ENCODE data around the gene TMC8. TPM values are rescaled to one million over a fixed set of nuclear protein-coding genes. Genes with fewer than 3 reads are reported as not detected.
"Not testable (repeated sequence)": the region's sequence is repeated elsewhere in the genome, so short reads cannot be mapped to it uniquely, and the experiment has no call there.

Gene TMC8, protein sequence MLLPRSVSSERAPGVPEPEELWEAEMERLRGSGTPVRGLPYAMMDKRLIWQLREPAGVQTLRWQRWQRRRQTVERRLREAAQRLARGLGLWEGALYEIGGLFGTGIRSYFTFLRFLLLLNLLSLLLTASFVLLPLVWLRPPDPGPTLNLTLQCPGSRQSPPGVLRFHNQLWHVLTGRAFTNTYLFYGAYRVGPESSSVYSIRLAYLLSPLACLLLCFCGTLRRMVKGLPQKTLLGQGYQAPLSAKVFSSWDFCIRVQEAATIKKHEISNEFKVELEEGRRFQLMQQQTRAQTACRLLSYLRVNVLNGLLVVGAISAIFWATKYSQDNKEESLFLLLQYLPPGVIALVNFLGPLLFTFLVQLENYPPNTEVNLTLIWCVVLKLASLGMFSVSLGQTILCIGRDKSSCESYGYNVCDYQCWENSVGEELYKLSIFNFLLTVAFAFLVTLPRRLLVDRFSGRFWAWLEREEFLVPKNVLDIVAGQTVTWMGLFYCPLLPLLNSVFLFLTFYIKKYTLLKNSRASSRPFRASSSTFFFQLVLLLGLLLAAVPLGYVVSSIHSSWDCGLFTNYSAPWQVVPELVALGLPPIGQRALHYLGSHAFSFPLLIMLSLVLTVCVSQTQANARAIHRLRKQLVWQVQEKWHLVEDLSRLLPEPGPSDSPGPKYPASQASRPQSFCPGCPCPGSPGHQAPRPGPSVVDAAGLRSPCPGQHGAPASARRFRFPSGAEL
- 55.8 TPM for total RNA-seq (ENCODE audit: unreplicated experiment)
- long read RNA-seq, partial matches to known transcripts: 5 of 17 reads
- long read RNA-seq, other reads (novel, unspliced or antisense): 12 of 17 reads

DNA sequence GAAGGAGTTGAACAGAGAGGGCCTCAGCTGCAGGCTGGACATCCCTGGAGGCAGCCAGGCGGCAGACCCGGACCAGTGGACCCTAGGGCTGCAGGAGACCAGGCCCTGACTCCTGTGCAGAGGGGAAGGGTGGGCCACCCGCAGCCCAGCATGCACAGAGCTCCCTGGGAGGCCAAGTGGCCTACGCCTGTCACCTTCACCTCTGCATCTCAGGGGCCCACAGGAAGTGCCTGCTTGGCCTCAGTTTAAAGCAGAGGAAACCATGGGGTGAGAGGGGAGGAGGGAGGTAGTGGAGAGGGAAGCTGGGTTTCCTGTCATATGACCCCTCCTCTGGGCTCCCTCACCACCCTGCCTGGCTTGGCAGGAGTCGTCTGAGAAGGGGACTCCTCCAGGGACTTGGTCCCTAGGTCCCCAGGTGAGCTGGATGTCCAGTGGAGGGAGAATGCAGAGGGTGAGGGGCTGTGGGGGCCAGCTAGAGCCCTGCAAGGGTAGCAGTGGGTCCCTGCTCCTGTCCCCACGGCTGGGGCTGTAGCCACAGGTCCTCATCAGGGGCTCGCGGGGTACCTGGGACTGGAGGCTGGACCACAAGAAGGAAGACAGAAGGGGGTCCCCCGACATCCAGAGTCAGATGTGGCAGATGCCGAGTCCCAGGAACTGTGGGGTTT lies at the start of gene TMC8:
TSS of gene TMC8 (plus strand) at position 335 of the 665 bp plus-strand sequence. CDS start 818 bp downstream, outside the sequence.
- no peak for DNase-seq (ENCODE audit: low spot score)
- TF ChIP-seq, protein P1, sequence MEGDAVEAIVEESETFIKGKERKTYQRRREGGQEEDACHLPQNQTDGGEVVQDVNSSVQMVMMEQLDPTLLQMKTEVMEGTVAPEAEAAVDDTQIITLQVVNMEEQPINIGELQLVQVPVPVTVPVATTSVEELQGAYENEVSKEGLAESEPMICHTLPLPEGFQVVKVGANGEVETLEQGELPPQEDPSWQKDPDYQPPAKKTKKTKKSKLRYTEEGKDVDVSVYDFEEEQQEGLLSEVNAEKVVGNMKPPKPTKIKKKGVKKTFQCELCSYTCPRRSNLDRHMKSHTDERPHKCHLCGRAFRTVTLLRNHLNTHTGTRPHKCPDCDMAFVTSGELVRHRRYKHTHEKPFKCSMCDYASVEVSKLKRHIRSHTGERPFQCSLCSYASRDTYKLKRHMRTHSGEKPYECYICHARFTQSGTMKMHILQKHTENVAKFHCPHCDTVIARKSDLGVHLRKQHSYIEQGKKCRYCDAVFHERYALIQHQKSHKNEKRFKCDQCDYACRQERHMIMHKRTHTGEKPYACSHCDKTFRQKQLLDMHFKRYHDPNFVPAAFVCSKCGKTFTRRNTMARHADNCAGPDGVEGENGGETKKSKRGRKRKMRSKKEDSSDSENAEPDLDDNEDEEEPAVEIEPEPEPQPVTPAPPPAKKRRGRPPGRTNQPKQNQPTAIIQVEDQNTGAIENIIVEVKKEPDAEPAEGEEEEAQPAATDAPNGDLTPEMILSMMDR (IDR thresholded peaks at IDR 0.05; ENCODE audit: unreplicated experiment): no peak
- H3K27me3 Mint-ChIP-seq (ENCODE audit: unreplicated experiment): peaks cover 6% of the 10 kb centered on the region
- peak within 1 kb of the TSS; percentile 52 for H3K27ac Mint-ChIP-seq (ENCODE audit: unreplicated experiment)
- no peaks in the 10 kb centered on the region for H3K9me3 Mint-ChIP-seq (ENCODE audit: unreplicated experiment)
- H3K36me3 Mint-ChIP-seq (ENCODE audit: low read depth, unreplicated experiment): peaks cover 13% of the 10 kb centered on the region
- H3K4me3 Mint-ChIP-seq (ENCODE audit: unreplicated experiment): no peak within 1 kb of the TSS
- H3K4me1 Mint-ChIP-seq (ENCODE audit: unreplicated experiment): peaks cover 39% of the 10 kb centered on the region

DNA sequence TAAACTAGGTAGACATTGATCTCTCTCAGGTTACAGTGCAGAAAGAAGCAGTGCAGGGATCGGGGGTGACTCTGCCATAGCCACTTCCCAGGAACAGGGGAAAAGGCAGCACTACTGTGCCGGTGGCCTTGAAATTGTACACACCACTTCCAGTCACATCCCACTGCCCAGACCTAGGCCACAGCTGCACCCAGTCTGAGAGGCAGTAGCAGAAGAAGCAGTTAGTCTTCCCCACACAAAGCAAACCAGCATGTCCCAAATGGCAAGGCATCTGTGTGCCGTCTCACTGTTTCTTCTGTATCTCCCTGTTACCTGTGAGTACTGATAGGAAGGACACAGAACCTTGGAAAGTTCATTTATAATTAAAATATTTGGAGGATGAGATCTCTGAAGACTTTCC lies 49.0 kb upstream of the TMC8 start:
- Mint-ChIP-seq H3K4me3 (ENCODE audit: unreplicated experiment) (no peak overlapping the region), H3K4me1 (ENCODE audit: unreplicated experiment) (no peaks in the 10 kb centered on the region), H3K27me3 (ENCODE audit: unreplicated experiment) (peaks cover 2% of the 10 kb centered on the region), H3K9me3 (ENCODE audit: unreplicated experiment) (no peaks in the 10 kb centered on the region), H3K36me3 (ENCODE audit: low read depth, unreplicated experiment) (peaks cover 1% of the 10 kb centered on the region), H3K27ac (ENCODE audit: unreplicated experiment) (no peak overlapping the region)
- DNase-seq (ENCODE audit: low spot score): no peak
- TF ChIP-seq, protein P1 (IDR thresholded peaks at IDR 0.05; ENCODE audit: unreplicated experiment): no peak

DNA sequence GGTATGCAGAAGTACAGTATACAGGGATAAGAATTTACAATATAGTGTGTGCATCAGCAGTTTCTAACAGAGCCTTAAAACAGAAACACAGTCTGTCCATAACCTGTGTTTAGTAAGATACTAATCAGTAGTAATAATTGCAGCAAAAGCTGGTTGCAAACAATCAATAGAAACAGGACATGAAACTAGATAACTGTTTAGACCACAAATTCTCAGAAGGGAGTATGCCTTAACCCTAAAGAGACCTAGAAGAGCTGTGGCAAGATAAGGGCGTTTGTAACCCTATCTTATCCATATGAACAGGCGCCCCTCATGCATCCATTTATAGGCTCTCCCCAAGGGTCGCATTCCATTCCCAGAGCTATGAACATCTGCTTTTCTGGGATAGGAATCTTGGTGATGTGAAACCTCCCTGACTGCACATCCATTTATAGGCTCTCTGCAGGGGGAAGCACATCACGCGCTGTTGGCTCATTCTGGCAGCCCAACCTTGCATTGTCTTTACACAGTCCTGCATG lies 48.2 kb upstream of the TMC8 start:
- H3K36me3 Mint-ChIP-seq (ENCODE audit: low read depth, unreplicated experiment); H3K27ac Mint-ChIP-seq (ENCODE audit: unreplicated experiment); H3K4me1 Mint-ChIP-seq (ENCODE audit: unreplicated experiment); H3K4me3 Mint-ChIP-seq (ENCODE audit: unreplicated experiment); DNase-seq (ENCODE audit: low spot score); H3K9me3 Mint-ChIP-seq (ENCODE audit: unreplicated experiment); H3K27me3 Mint-ChIP-seq (ENCODE audit: unreplicated experiment): not testable (repeated sequence)

- TF ChIP-seq, protein P1 (IDR thresholded peaks at IDR 0.05; ENCODE audit: unreplicated experiment): no peak
- no peak overlapping the region for H3K27ac Mint-ChIP-seq (ENCODE audit: unreplicated experiment)
- H3K36me3 Mint-ChIP-seq (ENCODE audit: low read depth, unreplicated experiment): peaks cover 6% of the 10 kb centered on the region
- no peak overlapping the region for H3K4me3 Mint-ChIP-seq (ENCODE audit: unreplicated experiment)
- no peak for DNase-seq (ENCODE audit: low spot score)
- H3K4me1 Mint-ChIP-seq (ENCODE audit: unreplicated experiment): no peaks in the 10 kb centered on the region
- peaks cover 2% of the 10 kb centered on the region for H3K27me3 Mint-ChIP-seq (ENCODE audit: unreplicated experiment)
- H3K9me3 Mint-ChIP-seq (ENCODE audit: unreplicated experiment): no peaks in the 10 kb centered on the region
These were observed 47.6 kb upstream of the TMC8 start for GRCh38 chr17:78082988-78083387.

DNA sequence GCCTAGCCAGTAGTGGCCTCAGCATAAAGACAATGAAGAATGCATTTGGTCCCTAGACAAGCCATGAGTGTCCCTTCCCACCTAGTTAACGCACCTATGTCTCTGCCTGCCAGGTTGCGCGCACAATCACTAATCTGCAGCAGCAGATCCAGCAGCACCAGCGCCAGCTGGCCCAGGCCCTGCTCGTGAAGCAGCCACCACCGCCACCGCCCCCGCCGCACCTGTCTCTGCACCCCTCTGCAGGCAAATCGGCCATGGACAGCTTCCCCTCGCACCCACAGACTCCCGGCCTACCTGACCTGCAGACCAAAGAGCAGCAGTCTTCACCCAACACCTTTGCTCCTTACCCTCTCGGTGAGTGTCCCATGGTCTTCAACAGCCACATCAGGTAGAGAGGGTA lies 43.8 kb upstream of the TMC8 start:
- Mint-ChIP-seq H3K36me3 (ENCODE audit: low read depth, unreplicated experiment) (peaks cover 6% of the 10 kb centered on the region), H3K9me3 (ENCODE audit: unreplicated experiment) (no peaks in the 10 kb centered on the region), H3K27me3 (ENCODE audit: unreplicated experiment) (peaks cover 2% of the 10 kb centered on the region), H3K27ac (ENCODE audit: unreplicated experiment) (no peak overlapping the region), H3K4me3 (ENCODE audit: unreplicated experiment) (no peak overlapping the region), H3K4me1 (ENCODE audit: unreplicated experiment) (no peaks in the 10 kb centered on the region)
- no peak for DNase-seq (ENCODE audit: low spot score)
- TF ChIP-seq, protein P1 (IDR thresholded peaks at IDR 0.05; ENCODE audit: unreplicated experiment): no peak
